NOMO-1 treated with dmso at 0.1 percent for 144 hours (cell line): ENCODE results near the gene KCTD2.
"Not testable (repeated sequence)": the region's sequence is repeated elsewhere in the genome, so short reads cannot be mapped to it uniquely, and the experiment has no call there.

Experiments used
- DNase-seq: peaks from one replicate; lab custom pipeline; 2025; ENCODE audit not compliant: unreplicated experiment; lab: John Stamatoyannopoulos, UW

The KCTD2 gene

GRCh38 chr17:75049057-75049456 is 2.0 kb downstream of the KCTD2 start:
- DNase-seq: no peak

- no peak for DNase-seq
Measured at GRCh38 chr17:75049706-75050105, 2.7 kb downstream of the KCTD2 start.

DNA sequence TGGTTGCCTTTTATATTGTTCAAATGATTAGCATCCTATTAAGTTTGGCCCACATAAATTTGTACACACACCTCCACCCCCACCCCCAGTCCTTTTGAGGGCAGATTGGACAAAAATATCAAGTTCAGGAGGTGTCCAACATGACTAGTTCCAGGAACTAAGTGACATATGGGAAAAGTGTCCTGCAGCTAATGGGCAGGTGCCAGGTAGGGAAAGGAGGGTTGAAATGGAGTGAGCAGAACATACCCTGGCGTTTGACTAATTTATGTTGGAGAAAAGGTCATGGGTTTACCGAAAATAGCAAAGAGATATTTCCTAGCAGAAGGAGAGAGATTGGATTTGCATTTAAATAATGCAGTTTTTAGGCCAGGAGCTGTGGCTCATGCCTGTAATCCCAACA is 4.9 kb downstream of the KCTD2 start:
- no peak for DNase-seq

- peak; percentile 16 for DNase-seq
Measured at GRCh38 chr17:75059369-75060345, 12.6 kb downstream of the KCTD2 start.

DNA sequence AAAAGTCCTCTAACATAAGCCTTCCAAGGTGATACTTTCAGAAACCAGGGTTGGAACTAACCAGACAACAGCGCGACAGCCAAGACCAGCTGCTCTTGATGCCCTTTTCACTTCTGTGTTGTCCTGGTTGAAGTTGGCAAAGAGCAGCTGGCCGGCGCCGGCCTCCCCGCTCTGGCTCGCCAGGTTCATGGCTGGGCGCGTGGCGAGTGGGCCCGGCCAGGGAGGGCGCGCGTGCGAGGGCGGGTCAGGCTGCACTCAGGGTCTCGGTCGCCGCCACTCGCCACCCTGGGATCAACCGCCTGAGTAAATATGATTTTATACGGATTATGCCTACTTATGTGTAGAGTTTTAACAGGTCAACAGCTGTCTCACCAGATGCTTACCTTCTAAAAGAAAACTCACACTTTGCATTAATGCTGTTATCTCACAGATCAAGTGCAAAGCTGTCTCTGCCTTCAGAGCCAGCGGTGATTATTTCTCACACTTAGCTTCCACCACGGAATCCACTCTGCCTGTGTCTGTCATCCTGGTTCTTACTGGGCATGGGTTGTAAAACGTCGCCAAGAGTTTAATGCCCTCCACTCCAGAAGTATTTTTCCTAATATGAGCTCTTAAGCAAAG is 13.5 kb downstream of the KCTD2 start:
- DNase-seq: no peak

GRCh38 chr17:75061055-75061438 is 14.0 kb downstream of the KCTD2 start:
- DNase-seq: no peak

- no peak for DNase-seq
Measured at GRCh38 chr17:75061618-75062017, 14.6 kb downstream of the KCTD2 start.

DNA sequence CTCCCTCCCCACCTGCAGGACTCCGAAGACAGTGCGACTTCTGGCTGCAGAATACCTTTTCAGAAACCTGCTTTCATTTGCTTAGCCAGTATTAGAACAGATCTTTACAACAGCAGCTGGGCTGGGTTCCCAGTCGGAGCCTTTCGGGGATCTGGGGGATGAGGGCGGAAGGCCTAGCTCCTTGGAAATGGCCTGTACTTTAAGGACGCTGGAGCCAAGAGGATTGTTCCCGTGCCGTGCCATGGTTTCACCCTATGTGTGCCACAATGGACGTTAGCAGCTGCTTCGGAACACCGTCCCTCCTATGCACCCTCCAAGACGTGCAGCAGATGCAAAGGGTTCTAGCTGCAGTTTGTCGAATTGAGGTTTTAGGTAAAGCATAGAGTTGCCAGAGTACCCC is 16.2 kb downstream of the KCTD2 start:
- DNase-seq: no peak

DNA sequence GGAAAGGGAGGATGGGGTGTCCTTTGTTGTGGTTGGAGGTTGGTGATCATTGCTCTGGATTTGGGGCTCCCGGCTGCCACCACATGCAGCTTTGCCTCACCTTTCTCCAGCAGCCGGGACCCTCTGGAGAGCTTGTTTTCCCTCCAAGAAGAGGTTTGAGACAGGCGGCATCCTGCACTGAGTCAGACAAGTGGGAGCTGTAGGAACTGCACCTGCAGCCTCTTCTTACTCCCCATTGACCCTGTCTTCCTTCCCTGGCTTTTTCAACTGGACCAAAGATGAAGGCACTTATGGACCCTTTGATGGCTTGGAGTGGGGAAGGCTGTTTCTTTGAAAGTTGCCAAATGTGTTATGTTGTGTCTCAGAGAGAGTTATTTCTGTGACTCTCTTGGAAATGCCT is 16.6 kb downstream of the KCTD2 start:
- DNase-seq: no peak

- DNase-seq: no peak
Measured at GRCh38 chr17:75064040-75064439, 17.0 kb downstream of the KCTD2 start.

DNA sequence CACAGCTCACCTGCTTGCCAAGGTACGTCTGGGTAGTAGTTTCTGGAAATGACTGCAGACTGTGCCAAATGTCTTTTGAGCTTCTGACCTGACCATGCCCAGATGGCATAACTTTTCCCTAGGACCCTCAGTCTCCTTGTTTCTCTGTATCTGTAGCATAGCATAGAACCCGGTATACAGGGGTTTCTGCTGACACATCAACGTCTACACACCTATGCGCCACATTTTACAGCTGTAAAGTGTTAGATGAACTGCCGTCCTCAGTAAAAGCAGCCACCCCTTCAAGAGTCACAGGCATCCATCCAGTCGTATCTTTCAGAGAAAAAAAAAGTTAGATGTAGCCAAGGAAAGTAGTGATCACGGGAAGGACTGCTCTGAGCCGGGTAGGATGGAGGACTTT is 17.4 kb downstream of the KCTD2 start:
- DNase-seq: no peak

- DNase-seq: no peak
Measured at GRCh38 chr17:75064867-75065561, 18.0 kb downstream of the KCTD2 start.

GRCh38 chr17:75065562-75066151 is 18.6 kb downstream of the KCTD2 start:
- DNase-seq: no peak

GRCh38 chr17:75067856-75068255 is 20.8 kb downstream of the KCTD2 start:
- no peak for DNase-seq

DNA sequence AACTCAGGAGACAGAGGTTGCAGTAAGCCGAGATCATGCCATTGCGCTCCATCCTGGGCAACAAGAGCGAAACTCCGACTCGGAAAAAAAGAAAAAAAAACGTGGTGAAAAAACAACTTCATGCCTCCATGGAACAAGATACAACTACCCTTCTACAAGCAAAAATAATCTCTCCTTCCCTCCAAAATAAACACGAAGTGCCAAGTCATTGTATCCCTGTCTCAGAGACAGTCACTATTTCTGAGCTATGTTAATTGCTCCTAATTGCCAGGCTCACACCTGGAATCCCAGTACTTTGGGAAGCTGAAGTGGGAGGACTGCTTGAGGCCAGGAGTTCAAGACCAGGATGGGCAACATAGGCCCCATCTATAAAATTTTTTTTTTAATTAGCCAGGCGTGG is 21.7 kb downstream of the KCTD2 start:
- no peak for DNase-seq

DNA sequence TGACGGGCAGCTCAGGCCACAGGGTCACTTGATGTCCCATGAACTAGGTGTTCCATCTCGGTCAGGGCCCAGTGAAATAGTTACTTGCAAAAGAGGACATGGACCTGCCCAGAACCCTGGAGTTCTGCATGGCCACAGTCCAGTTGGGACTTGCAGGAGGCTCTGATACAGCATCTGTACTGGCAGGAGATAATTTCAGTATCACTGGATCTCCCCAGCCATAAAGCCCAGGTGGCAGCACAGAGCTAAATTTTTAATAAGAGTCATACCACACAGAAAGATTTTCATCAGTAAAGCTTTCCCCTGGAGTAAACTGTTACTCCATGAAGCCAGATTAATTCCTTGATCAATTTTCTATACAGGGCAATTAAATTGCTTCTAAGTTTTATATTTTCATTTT is 22.8 kb downstream of the KCTD2 start:
- DNase-seq: no peak

DNA sequence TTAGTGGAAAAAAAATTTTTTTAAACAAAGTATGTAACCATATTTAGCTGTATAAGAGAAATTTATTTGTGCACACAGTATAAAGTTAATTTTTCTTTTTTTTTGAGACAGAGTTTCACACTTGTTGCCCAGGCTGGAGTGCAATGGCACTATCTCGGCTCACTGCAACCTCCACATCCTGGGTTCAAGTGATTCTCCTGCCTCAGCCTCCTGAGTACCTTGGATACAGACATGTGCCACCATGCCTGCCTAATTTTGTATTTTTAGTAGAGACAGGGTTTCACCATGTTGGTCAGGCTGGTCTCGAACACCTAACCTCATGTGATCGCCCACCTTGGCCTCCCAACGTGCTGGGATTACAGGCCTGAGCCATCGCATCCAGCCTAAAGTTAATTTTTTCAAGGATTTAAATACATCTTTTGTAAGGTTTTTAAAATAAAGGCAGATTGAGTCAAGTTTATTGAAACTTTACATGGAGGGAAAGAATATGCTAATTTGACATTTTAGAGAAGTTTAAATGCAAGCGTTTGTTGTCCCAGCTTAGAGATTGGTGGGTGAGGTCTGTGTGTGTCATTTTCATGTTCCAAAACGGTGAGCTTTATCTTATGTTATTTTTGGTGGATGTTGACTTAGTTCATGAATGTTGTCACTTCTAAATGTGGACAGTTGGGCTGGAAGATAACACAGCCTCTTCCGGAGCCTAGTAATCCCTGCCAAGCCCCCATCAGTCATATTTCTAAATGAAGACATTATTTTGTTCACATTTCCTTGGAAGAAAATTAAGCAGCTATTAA is 24.6 kb downstream of the KCTD2 start:
- not testable (repeated sequence) for DNase-seq

DNA sequence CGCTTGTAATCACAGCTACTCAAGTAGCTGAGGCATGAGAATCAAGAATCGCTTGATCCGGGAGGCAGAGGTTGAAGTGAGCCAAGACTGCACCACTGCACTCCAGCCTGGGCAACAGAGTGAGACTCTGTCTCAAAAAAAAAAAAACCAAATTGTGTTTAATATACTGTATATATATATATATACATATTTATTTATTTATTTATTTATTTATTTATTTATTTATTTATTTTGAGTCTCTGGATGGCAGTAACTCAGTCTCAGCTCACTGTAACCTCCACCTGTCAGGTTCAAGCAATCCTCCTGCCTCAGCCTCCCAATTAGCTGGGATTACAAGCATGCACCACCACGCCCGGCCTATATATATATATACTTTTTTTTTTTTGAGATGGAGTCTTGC is 25.9 kb downstream of the KCTD2 start:
- not testable (repeated sequence) for DNase-seq

DNA sequence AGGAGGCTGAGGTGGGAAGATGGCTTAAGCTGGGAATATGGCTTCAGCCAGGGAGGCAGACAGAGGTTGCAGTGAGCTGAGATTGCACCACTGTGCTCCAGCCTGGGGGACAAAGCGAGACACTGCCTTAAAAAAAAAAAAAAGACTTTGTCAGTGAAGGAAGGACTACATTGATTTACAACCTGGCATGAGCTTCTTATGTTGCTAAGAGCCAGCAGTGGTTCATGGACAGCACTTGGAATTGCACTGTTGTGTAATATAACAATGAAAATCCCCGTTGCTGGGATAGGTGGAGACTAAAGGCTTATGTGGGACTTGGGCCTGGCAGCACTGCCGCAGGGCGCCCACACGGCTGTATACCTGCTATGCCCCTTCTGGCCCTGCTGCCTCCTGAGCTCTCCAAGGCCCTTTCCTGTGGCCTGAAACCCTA is 26.6 kb downstream of the KCTD2 start:
- DNase-seq: no peak

DNA sequence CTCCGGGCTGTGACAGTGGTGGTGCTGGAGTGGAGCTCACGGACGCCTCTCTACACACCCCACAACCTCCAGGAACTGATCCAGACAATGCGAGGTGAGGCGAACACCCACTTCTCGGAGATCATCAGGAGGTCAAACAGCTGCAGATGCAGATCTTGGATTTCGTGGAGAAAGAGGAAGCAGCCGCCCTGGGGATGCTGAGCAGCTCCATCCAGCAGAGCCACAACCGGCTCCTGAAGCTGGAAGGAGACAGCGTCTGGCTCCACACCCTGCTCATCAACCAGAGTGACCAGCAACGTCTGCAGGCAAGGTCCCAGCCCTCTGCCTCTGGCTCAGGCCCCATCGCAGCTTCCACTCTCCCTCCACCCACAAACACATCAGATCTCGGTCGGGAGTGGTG is 27.5 kb downstream of the KCTD2 start:
- DNase-seq: no peak
